ENCODE data around the gene ZFYVE28.
"Not testable (repeated sequence)": the region's sequence is repeated elsewhere in the genome, so short reads cannot be mapped to it uniquely, and the experiment has no call there.

Gene ZFYVE28

GRCh38 chr4:2446656-2447564, 28.5 kb upstream of the ZFYVE28 start:
- no peak for DNase-seq

DNA sequence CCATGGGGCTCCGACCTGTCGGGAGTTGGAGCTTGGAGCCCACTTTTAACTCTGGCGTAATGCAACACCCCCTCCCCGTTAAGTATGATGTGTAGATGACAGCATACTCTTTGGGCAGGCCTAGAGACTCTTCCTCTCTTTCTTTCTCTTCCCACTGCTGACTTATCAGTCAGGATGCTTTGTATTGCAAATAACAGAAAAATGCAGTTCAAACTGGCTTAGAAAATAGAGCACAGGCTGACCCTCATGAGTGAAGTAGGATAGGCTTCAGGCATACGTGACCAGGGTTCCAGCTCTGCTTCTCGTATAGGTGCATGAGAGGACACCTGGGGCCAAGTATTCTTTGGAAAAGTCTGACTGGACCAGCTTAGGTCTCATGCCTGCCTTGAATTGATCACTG, 27.1 kb upstream of the ZFYVE28 start:
- no peak for DNase-seq

DNA sequence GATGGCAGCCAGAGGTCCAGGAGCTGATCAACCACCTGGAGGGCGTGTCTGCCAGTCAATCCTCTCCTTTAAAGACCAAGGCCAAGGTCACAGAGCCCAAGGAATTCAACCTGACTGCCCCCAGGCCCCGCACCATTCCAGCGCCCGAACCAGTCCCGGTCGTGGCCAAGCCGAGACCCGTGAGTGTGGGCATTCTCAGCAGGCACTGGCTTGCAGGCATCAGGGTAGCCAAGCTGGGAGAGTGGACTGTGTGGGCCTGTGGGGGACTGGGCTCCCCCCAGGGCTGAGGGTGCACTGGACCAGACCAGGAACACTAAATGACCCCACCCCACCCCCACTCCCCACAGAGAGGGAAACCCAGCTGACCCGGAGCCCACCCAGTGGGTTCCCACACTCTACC, 26.7 kb upstream of the ZFYVE28 start:
- no peak for DNase-seq

- no peak for DNase-seq
Measured at GRCh38 chr4:2443956-2444740, 25.7 kb upstream of the ZFYVE28 start.

- no peak for DNase-seq
Measured at GRCh38 chr4:2443061-2443730, 24.8 kb upstream of the ZFYVE28 start.

GRCh38 chr4:2442175-2442993, 23.9 kb upstream of the ZFYVE28 start:
- DNase-seq, result no peak

- peak; percentile 87 for DNase-seq
Measured at GRCh38 chr4:2441393-2442174, 23.1 kb upstream of the ZFYVE28 start.

DNA sequence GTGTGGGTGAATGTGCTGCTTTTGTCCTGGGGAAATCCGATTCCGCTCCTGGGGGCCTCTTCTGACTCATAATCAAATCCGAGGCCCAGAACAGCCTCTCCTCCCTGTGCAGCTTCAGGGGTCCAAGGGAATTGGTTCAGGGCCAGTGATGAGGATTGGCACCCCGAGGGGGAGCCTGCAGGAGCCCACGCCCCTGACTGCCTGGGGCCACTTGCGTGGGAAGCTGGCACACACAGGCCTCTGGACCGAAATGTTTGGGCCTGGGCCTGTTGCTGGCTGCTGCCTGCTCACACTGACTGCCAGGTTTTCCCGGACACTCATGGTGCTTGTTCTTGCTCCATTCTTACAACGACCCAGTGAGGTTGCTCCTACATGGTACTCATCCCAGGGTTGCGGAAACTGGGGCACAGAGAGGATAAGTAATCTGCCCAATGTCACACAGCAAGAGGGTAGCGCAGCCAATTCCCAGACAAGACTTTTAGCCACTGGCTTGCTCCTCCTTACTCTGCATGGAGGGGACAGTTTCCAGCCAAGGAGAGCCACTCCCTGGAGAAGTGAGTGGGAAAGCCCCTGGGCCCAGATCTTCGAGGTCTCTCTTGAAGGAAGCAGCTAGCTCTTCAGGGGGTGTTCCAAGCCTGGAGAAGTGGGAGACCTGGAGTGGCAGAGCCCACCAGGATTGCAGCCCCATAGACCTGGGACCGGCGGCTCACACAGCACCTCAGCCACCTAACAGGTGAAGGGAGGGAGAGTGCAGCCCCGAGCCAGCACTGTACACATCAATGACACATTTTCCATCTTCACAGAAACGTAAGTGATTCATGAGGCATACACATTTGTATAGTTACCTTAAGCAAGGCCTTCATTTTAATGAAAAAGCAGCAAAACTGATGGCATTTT, 20.6 kb upstream of the ZFYVE28 start:
- DNase-seq, result no peak

DNA sequence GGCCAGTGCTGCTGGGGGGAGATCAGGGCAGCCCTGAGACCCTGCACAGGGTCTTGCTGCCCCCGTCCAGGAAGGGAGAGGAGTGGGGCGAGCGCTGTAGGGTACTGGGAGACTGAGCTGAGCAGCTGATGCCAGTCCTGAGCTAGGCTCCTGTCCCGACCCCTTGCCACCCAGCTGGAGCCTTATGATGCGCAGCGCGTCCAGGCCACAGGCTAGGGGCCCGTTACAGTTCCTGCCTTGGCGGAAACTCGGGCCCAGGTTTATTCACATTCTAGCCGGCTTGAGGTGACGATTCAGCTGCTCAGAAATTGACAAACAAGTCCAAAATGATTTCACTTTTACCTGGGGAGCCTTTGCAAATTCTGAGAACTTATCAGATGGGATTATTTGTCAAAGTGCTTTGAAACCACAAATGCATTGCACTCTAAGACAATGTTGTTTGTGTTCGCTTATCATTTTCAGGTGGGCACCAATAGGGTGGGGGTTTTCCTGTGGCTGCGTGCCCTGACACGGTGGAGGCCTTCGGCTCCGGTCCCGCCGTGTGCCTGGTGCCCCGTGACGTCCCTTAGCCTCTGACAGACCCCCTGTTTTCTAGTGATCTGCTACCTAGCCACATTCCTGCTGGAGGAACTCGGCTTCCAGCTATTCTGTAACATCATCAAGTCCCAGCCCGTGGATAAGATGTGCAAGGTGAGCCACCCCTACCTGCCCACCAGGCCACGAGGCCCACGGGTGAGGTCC, 19.2 kb upstream of the ZFYVE28 start:
- no peak for DNase-seq

DNA sequence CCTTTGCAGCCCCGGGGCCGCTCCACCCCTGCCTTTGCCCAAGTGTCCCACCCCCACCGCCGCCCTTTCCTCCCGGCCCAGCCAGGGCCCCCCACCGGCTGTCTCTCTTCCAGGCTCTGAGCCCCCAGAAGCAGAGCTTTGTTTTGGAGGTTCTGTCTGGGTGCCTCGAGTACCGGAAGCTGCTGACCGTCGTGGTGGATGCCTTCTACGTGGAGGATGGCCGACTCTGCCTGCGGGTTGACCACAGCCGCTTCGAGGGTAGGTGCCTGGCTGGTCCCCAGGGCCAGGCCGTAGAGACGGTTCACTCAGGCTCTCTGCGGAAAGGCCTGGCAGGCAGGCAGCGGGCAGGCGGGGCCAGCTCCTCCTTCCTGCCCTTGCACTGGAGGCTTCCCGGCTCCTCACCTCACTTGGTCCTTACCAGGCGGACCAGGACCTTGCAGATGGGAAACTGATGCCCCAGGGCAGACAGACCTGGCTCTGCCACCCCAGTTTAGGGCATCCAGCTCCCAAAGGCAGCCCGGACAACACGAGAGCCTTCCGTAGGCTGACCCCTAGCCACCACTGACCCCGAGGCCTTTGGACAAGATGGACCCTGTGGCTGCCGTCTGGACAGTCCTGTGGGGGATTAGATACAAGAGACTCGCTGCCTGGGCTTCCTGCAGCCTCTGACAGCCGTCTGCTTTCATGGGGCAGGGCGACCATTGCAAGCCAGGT, 18.5 kb upstream of the ZFYVE28 start:
- DNase-seq, result no peak

DNA sequence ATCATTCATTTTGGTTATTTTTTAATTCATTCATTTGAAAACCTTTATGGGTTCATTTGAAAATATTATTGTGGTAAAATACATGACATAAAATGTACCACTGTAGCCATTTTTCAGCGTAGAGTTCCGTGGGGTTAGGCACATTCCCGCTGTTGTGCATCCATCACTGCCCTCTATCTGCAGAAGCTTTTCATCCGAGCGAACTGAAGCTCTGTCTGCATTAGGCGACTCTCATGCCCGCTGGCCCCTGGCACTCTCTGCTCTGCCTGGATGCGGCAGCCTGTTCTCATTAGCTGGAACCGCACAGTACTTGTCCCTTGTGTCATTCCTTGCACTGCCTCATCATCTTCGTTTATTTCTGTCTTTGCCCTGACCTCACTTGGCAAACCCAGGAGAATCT, 17.9 kb upstream of the ZFYVE28 start:
- DNase-seq, result no peak

- DNase-seq, result no peak
Measured at GRCh38 chr4:2434420-2434819, 16.0 kb upstream of the ZFYVE28 start.

DNA sequence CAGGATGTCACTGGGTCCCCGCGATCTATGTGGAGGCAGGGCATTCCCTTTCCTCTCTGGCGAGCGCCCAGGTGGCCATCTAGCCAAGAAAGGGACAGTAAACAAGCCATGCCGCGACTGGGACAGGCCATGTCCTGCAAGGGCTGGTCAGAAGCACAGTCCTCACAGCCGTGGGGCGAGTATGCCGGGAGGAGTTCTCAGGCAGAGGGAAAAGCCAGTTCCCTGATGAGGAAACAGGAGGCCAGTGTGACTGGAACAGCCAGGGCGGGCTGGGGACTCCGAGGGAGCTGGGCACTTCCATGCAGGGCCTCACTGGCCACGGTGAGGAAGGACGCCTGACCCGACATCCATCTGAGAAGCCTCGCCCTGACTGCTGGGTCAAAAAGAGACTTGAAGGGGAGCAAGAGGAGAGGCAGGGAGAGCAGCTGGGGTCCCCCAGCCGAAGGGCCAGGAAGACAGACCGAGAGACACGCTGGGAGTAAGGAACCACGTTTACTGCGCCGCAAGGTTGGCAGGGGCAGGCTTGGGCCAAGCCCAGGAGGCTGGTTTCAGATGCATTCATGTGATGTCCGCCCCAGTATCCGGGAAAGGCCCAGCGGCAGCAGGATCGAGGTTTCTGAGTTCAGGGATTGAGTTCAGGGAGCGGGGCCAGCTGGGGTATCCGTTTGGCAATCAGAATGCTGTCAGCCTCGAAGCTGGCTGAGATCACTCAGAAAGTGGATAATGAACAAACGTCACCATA, 15.3 kb upstream of the ZFYVE28 start:
- DNase-seq, result no peak

DNA sequence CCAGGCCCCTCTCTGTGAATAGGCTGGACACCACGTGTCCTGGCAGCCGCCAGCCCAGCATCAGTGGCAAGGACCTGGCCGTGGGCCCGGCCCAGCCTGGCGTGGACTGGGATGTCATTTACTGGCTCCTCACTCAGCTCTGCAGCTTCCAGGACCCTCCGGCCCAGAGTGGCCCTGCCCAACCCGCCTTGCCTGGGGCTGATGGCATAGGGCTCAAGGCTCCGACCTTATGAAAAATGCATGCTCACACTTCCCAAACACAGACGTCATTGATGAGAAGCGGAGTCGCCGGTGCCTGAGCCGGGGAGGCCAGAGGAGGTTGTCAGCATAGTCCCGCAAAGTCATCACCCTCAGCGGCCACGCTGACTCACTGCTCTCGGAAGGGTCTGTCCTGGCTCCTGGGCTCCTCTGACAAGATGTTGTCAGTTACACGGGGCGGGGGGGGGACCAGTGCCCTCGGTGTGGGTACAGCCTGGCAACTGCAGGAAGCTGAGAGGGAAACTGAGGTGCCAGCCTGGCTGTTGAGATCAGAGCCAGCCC, 14.6 kb upstream of the ZFYVE28 start:
- DNase-seq, result no peak

- DNase-seq, result no peak
Measured at GRCh38 chr4:2432004-2432403, 13.6 kb upstream of the ZFYVE28 start.

DNA sequence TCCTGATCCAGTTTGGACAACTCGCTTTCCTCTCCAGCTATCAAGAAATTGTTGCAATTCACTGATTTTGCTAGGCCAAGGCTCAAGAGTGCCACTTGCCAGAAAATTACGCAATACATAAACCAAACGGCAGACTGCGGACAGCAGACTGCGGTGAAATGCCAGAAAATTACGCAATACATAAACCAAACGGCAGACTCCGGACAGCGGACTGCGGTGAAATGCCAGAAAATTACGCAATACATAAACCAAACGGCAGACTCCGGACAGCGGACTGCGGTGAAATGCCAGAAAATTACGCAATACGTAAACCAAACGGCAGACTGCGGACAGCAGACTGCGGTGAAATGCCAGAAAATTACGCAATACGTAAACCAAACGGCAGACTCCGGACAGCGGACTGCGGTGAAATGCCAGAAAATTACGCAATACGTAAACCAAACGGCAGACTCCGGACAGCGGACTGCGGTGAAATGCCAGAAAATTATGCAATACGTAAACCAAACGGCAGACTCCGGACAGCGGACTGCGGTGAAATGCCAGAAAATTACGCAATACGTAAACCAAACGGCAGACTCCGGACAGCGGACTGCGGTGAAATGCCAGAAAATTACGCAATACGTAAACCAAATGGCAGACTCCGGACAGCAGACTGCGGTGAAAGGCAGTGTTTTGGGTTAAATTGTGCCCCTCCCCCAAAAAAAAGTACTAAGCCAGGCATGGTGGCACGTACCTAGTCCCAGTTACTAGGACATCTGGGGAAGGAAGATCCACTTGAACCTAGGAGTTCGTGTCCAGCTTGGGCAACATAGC, 11.7 kb upstream of the ZFYVE28 start:
- not testable (repeated sequence) for DNase-seq

DNA sequence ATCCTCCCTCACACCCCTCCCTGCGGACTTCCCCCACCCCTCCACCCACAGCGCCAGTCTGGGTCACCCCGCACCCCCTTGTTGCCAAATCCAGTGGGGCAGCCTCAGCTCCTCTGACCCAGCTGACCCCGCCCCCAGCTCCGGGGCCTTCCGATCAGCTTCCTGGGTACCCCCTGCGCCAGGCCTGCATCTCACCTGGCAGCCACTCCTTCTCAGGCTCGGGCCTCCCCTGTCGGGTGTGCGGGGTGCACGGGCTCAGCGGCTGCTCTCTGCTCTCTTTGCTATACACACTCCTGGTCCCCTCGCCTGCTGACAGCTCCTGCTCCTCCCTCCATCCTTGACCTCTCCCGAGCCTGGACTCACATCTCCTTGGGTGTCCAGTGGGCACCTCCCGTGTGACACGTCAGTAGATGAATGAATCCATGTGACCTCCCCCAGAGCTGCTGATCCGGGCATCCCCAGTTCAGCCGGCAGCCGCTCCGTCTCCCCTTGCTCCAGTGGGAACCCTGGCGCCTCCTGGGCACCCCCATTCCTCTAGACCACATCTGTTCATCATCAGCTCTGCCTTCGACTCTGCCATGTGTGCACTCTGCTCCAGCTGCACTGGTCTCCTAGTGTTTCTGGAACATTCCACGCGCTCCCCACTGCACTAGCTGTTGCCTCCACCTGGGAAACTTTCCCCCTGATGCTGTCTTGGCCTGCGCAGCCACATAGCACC, 10.2 kb upstream of the ZFYVE28 start:
- no peak for DNase-seq

All from stimulated activated CD4-positive, alpha-beta T cell treated with anti-CD3 and anti-CD28 coated beads, Interleukin-1b, Interleukin-23, amount 100 ng/mL, for 48 hours (primary cell).